ENCODE data around the gene AGFG2. TPM values are rescaled to one million over a fixed set of nuclear protein-coding genes. Genes with fewer than 3 reads are reported as not detected.

Gene AGFG2
- total RNA-seq, 1 donor from 2014 or later: 1.2 TPM

GRCh38 chr7:100552532-100552931 is 13.5 kb downstream of the AGFG2 start:
- H3F3A ChIP-seq (ENCODE audit: low read depth): no peaks in the 10 kb centered on the region
- H3K4me2 ChIP-seq: no peak overlapping the region
- no peak for TF ChIP-seq EZH2phosphoT487 (IDR thresholded peaks at IDR 0.05)
- no peak for TF ChIP-seq EZH2 (IDR thresholded peaks at IDR 0.05)
- no peak for TF ChIP-seq CTCF (IDR thresholded peaks at IDR 0.05)
- no peaks in the 10 kb centered on the region for H3K79me2 ChIP-seq (ENCODE audit: low read depth)
- no peaks in the 10 kb centered on the region for H4K20me1 ChIP-seq (ENCODE audit: low read depth)
- no peaks in the 10 kb centered on the region for H3K36me3 ChIP-seq
- Mint-ChIP-seq H3K9me3 (no peaks in the 10 kb centered on the region), H3K36me3 (peaks cover 15% of the 10 kb centered on the region), H3K27me3 (ENCODE audit: insufficient read depth, low read depth) (no peaks in the 10 kb centered on the region), H3K27ac (no peak overlapping the region), H3K4me3 (no peak overlapping the region), H3K4me1 (peaks cover 13% of the 10 kb centered on the region)
- H3K4me3 ChIP-seq: no peak overlapping the region
- H3K9ac ChIP-seq: no peak overlapping the region
- H2AFZ ChIP-seq (replicated peaks): no peak overlapping the region
- H3K4me1 ChIP-seq: no peaks in the 10 kb centered on the region
- DNase-seq (ENCODE audit: low spot score): no peak
- H3K9me3 ChIP-seq (ENCODE audit: low read depth): no peaks in the 10 kb centered on the region
- H3K27me3 ChIP-seq: no peaks in the 10 kb centered on the region
- H3K27ac ChIP-seq: no peak overlapping the region

GRCh38 chr7:100553032-100553431 is 14.0 kb downstream of the AGFG2 start:
- Histone ChIP-seq H3K79me2 (ENCODE audit: low read depth) (no peaks in the 10 kb centered on the region), H3K4me1 (no peaks in the 10 kb centered on the region), H4K20me1 (ENCODE audit: low read depth) (no peaks in the 10 kb centered on the region), H3K4me3 (no peak overlapping the region), H3K27ac (no peak overlapping the region), H3F3A (ENCODE audit: low read depth) (no peaks in the 10 kb centered on the region), H3K9me3 (ENCODE audit: low read depth) (no peaks in the 10 kb centered on the region), H3K27me3 (no peaks in the 10 kb centered on the region), H2AFZ (replicated peaks) (no peak overlapping the region), H3K4me2 (no peak overlapping the region), H3K9ac (no peak overlapping the region), H3K36me3 (no peaks in the 10 kb centered on the region)
- Mint-ChIP-seq H3K27me3 (ENCODE audit: insufficient read depth, low read depth) (no peaks in the 10 kb centered on the region), H3K27ac (no peak overlapping the region), H3K9me3 (no peaks in the 10 kb centered on the region), H3K36me3 (peaks cover 15% of the 10 kb centered on the region), H3K4me3 (no peak overlapping the region), H3K4me1 (peaks cover 8% of the 10 kb centered on the region)
- TF ChIP-seq CTCF (IDR thresholded peaks at IDR 0.05) (no peak), EZH2 (IDR thresholded peaks at IDR 0.05) (no peak), EZH2phosphoT487 (IDR thresholded peaks at IDR 0.05) (no peak)
- DNase-seq (ENCODE audit: low spot score): no peak

- Histone ChIP-seq H3K36me3 (no peaks in the 10 kb centered on the region), H3K4me2 (no peak overlapping the region), H3K4me3 (no peak overlapping the region), H3K9me3 (ENCODE audit: low read depth) (no peaks in the 10 kb centered on the region), H3K79me2 (ENCODE audit: low read depth) (no peaks in the 10 kb centered on the region), H4K20me1 (ENCODE audit: low read depth) (no peaks in the 10 kb centered on the region), H3K9ac (no peak overlapping the region), H3F3A (ENCODE audit: low read depth) (peaks cover 3% of the 10 kb centered on the region), H2AFZ (replicated peaks) (no peak overlapping the region), H3K27ac (no peak overlapping the region), H3K27me3 (no peaks in the 10 kb centered on the region), H3K4me1 (no peaks in the 10 kb centered on the region)
- Mint-ChIP-seq H3K27me3 (ENCODE audit: insufficient read depth, low read depth) (no peaks in the 10 kb centered on the region), H3K4me3 (no peak overlapping the region), H3K27ac (no peak overlapping the region), H3K4me1 (peaks cover 2% of the 10 kb centered on the region), H3K36me3 (peaks cover 10% of the 10 kb centered on the region), H3K9me3 (no peaks in the 10 kb centered on the region)
- no peak for DNase-seq (ENCODE audit: low spot score)
- TF ChIP-seq CTCF (IDR thresholded peaks at IDR 0.05): no peak
- no peak for TF ChIP-seq EZH2 (IDR thresholded peaks at IDR 0.05)
- TF ChIP-seq EZH2phosphoT487 (IDR thresholded peaks at IDR 0.05): no peak
These were observed 16.7 kb downstream of the AGFG2 start for GRCh38 chr7:100555701-100556100.

Measured in neural progenitor cell (in vitro differentiated cells).